A549 (cell line): ENCODE measurements around the gene MTCP1. TPM values are rescaled to one million over a fixed set of nuclear protein-coding genes. Genes with fewer than 3 reads are reported as not detected.

Experiments used
- ATAC-seq, 2 experiments: fragments of 200-7000 bp in 1 of 2; fragments of >200 bp in 1 of 2; cut with Nextera tagmentation in 1 of 2; cut with Tn5 transposase in 1 of 2; 3 replicates each; pipeline versions ENCODE4 v1.8.0 to v1.9.1; 2018 to 2020; ENCODE audit warnings: mild to moderate bottlenecking in 1 of 2, moderate library complexity in 1 of 2
- CTCF ChIA-PET: fragments of 300-600 bp; sonication (Branson Sonifier 250); formaldehyde crosslinking; extraction: SDS; loops from one replicate; lab custom pipeline; 2021; ENCODE audit warnings: antibody characterized with exemption, inconsistent platforms; lab: Yijun Ruan, JAX
- POLR2A ChIA-PET: fragments of 350-600 bp; formaldehyde crosslinking; extraction: SDS; loops from one replicate; lab custom pipeline; 2021; ENCODE audit warnings: antibody characterized with exemption, inconsistent platforms; lab: Yijun Ruan, JAX
- DNase-seq, 2 experiments: peaks; one replicate each; pipeline versions ENCODE4 v3.0.0 to v3.0.0-alpha.2; 2011 to 2016; ENCODE audit warnings: low read depth in 1 of 2, low spot score in 1 of 2
- FAIRE-seq: peaks from 2 replicates; lab custom pipeline; 2011; peaks lifted over from hg19 to GRCh38; lab: Jason Lieb, UNC
- H3K27ac ChIP-seq, 2 experiments: fragments of >200 bp; sonication (Bioruptor Twin); formaldehyde crosslinking; 3 replicates each; pipeline ENCODE4 v1.5.1; 2016 to 2017
- H3K4me1 ChIP-seq: fragments of >200 bp; sonication (Bioruptor Twin); formaldehyde crosslinking; 3 replicates; pipeline ENCODE4 v1.6.1; 2016
- H3K4me2 ChIP-seq: fragments of >200 bp; sonication (Bioruptor Twin); formaldehyde crosslinking; 3 replicates; pipeline ENCODE4 v1.6.1; 2016
- H3K4me3 ChIP-seq: fragments of >200 bp; sonication (Bioruptor Twin); formaldehyde crosslinking; 3 replicates; pipeline ENCODE4 v1.5.1; 2016
- H3K9me3 ChIP-seq: fragments of >200 bp; sonication (Bioruptor Twin); formaldehyde crosslinking; 3 replicates; pipeline ENCODE4 v1.6.1; 2016
- CHD2 ChIP-seq: fragments of 150-350 bp; IDR thresholded peaks from 2 replicates; pipeline ENCODE4 v1.6.1; 2014; ENCODE audit warnings: low read length; ENCODE audit not compliant: partially characterized antibody
- EHF ChIP-seq: fragments of 250-450 bp; sonication (Bioruptor Pico); IDR thresholded peaks from 2 replicates; pipeline ENCODE4 v1.5.0; 2020; ENCODE audit warnings: mild to moderate bottlenecking
- EP300 ChIP-seq, 2 experiments: fragments of >200 bp; sonication (Bioruptor Twin); formaldehyde crosslinking; IDR thresholded peaks; 2 replicates in 1 of 2; 3 replicates in 1 of 2; pipeline ENCODE4 v1.6.1; 2016 to 2017
- ESRRA ChIP-seq: fragments of 150-350 bp; IDR thresholded peaks from 2 replicates; pipeline ENCODE4 v1.6.1; 2014; ENCODE audit warnings: mild to moderate bottlenecking, low read length, borderline replicate concordance
- FOSB ChIP-seq: fragments of 250-450 bp; sonication (Bioruptor Pico); IDR thresholded peaks from 2 replicates; pipeline ENCODE4 v1.5.0; 2020; ENCODE audit warnings: mild to moderate bottlenecking, moderate library complexity
- FOSL2 ChIP-seq, 2 experiments: fragments of 450-650 bp in 1 of 2; fragments of >200 bp in 1 of 2; sonication (Bioruptor Twin) in 1 of 2; formaldehyde crosslinking; IDR thresholded peaks; 2 replicates each; pipeline versions ENCODE4 v1.5.0 to v1.6.1; 2016 to 2020; ENCODE audit warnings: mild to moderate bottlenecking in 1 of 2, moderate library complexity in 1 of 2
- FOXS1 ChIP-seq: fragments of 250-450 bp; sonication (Bioruptor Pico); IDR thresholded peaks from 2 replicates; pipeline ENCODE4 v1.5.0; 2020; ENCODE audit warnings: mild to moderate bottlenecking, moderate library complexity
- GATA3 ChIP-seq: IDR thresholded peaks from 2 replicates; pipeline ENCODE4 v1.6.1; 2012; ENCODE audit warnings: borderline replicate concordance
- HOXB13 ChIP-seq: fragments of 250-450 bp; sonication (Bioruptor Pico); IDR thresholded peaks from 2 replicates; pipeline ENCODE4 v1.5.0; 2020; ENCODE audit warnings: low read depth, mild to moderate bottlenecking, moderate library complexity
- HOXB5 ChIP-seq: fragments of 250-450 bp; sonication (Bioruptor Pico); IDR thresholded peaks from 2 replicates; pipeline ENCODE4 v1.5.0; 2020; ENCODE audit warnings: mild to moderate bottlenecking, moderate library complexity
- JUNB ChIP-seq: fragments of >200 bp; sonication (Bioruptor Twin); formaldehyde crosslinking; IDR thresholded peaks from 2 replicates; pipeline ENCODE4 v1.6.1; 2016
- MAZ ChIP-seq: fragments of 150-350 bp; IDR thresholded peaks from 2 replicates; pipeline ENCODE4 v1.6.1; 2014; ENCODE audit warnings: antibody characterized with exemption, low read depth, low read length, borderline replicate concordance
- MYC ChIP-seq: IDR thresholded peaks from 2 replicates; pipeline ENCODE4 v1.6.1; 2012; ENCODE audit warnings: mild to moderate bottlenecking, inconsistent platforms, low read length, improper control_type of control experiment, borderline replicate concordance
- NFE2L2 ChIP-seq: fragments of 150-350 bp; conservative IDR thresholded peaks from 2 replicates; pipeline ENCODE4 v1.6.1; 2014; ENCODE audit warnings: low read length
- NPAS2 ChIP-seq: fragments of 250-450 bp; sonication (Bioruptor Pico); IDR thresholded peaks from 2 replicates; pipeline ENCODE4 v1.8.0; 2022; ENCODE audit warnings: mild to moderate bottlenecking, moderate library complexity, borderline replicate concordance
- PHF8 ChIP-seq: fragments of 200-600 bp; sonication (generic); IDR thresholded peaks from 2 replicates; pipeline ENCODE4 v1.6.1; 2016; ENCODE audit warnings: low read depth, mild to moderate bottlenecking, antibody characterized with exemption, moderate library complexity, borderline replicate concordance
- POLR2A ChIP-seq: IDR thresholded peaks from 2 replicates; pipeline ENCODE4 v1.6.1; 2012; ENCODE audit warnings: mild to moderate bottlenecking, low read length
- POLR2AphosphoS2 ChIP-seq: conservative IDR thresholded peaks from 2 replicates; pipeline ENCODE4 v1.6.1; 2012; ENCODE audit warnings: low read length, improper control_type of control experiment, inconsistent platforms
- TP53 ChIP-seq: fragments of 250-450 bp; sonication (Bioruptor Pico); IDR thresholded peaks from 2 replicates; pipeline ENCODE4 v1.5.0; 2021; ENCODE audit warnings: mild to moderate bottlenecking, moderate library complexity
- ZFP36 ChIP-seq: fragments of 450-650 bp; IDR thresholded peaks from 2 replicates; pipeline ENCODE4 v1.6.1; 2014; ENCODE audit warnings: borderline replicate concordance; ENCODE audit not compliant: partially characterized antibody
- ZSCAN20 ChIP-seq: fragments of 250-450 bp; sonication (Bioruptor Pico); IDR thresholded peaks from 2 replicates; pipeline ENCODE4 v1.8.0; 2022; ENCODE audit warnings: mild to moderate bottlenecking, moderate library complexity
- WGBS: methylation state at CpG from one replicate; pipeline ENCODE4 v1.1.6; 2017; ENCODE audit errors: missing lambda C conversion rate; 5-methylcytosine and 5-hydroxymethylcytosine counted together
- polyA plus RNA-seq, 4 experiments: library from polyadenylated mRNA; depleted of rRNA in 3 of 4; stranded (reverse); fragments of >200 nt; fragmentation: RNase III in 1 of 4; extraction: RNeasy Plus Mini Kit Qiagen cat#74134 plus additional on column Dnase treatment in 1 of 4; gene quantifications; 2 replicates in 3 of 4; 3 replicates in 1 of 4; pipeline ENCODE4 v1.2.3, GENCODE V29; 2011 to 2017
- TF ChIP-seq, protein P1 (sequence below): IDR thresholded peaks from 2 replicates; pipeline ENCODE4 v1.6.1; 2012
- TF ChIP-seq, protein P2 (sequence below): fragments of 250-450 bp; sonication (Bioruptor Pico); IDR thresholded peaks from 2 replicates; pipeline ENCODE4 v1.5.0; 2021; ENCODE audit warnings: mild to moderate bottlenecking, moderate library complexity, borderline replicate concordance
- TF ChIP-seq, protein P3 (sequence below): fragments of >200 bp; sonication (Bioruptor Twin); formaldehyde crosslinking; IDR thresholded peaks from 2 replicates; pipeline ENCODE4 v1.6.1; 2016
- TF ChIP-seq, protein P4 (sequence below): fragments of 450-650 bp; IDR thresholded peaks from 2 replicates; pipeline ENCODE4 v1.6.1; 2014; ENCODE audit warnings: antibody characterized with exemption
- TF ChIP-seq, protein P5 (sequence below): fragments of >200 bp; sonication (Bioruptor Twin); formaldehyde crosslinking; IDR thresholded peaks from 3 replicates; pipeline ENCODE4 v1.5.1; 2016

Gene MTCP1
- polyA plus RNA-seq, 2 of the 4 experiments (the other 2 are of a cell fraction), result 12.3 to 38.0 TPM

DNA sequence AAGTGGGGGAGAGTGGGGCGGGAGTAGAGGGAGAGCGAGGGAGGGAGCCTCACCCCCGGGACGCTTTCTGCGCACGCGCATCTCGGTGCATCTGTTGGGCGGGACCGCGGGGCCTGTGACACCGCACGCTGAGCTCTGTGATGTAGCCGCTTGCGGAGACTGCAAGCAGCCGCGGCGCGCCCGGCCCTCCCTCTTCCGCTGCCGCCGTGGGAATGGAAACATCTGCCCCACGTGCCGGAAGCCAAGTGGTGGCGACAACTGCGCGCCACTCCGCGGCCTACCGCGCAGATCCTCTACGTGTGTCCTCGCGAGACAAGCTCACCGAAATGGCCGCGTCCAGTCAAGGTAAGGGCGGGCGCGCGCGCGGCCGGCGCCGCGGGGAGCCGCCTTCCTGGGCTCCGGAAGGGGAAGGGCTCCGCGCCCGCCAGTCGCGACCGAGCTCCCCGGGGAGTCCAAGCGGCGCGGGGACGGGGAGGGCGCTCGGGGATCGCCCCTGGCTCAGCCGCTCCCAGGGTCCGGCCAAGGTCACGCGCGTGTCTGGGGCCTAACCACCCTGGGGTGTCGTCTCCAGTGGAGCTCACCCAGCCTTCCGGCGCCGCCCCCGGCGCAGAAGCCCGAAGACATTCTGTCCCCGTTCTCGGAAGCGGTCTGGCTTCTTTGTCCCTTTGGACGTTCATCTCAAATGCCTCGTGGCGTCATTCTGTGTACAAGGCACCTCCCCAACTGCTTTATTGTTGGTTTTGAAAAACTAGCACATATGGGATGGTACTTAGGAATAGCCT lies 44.0 kb downstream of the MTCP1 start, which contains the start of gene FUNDC2 (continued):
- TF ChIP-seq POLR2A (peak; percentile 43), HOXB5 (CRISPR knock-in tag) (peak; percentile 5; the same call in 1 of the 2 replicates), GATA3 (peak; percentile 38; the same call in 1 of the 2 replicates), MYC (peak; percentile 44; the same call in 1 of the 2 replicates), FOXS1 (CRISPR knock-in tag) (no peak), CHD2 (peak; percentile 75), ZSCAN20 (CRISPR knock-in tag) (no peak; the same call in 1 of the 2 replicates), FOSB (CRISPR knock-in tag) (no peak), PHF8 (peak; percentile 94; the same call in 1 of the 2 replicates)
- TF ChIP-seq, protein P1, sequence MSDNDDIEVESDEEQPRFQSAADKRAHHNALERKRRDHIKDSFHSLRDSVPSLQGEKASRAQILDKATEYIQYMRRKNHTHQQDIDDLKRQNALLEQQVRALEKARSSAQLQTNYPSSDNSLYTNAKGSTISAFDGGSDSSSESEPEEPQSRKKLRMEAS, result peak; percentile 94
- TF ChIP-seq, protein P2, sequence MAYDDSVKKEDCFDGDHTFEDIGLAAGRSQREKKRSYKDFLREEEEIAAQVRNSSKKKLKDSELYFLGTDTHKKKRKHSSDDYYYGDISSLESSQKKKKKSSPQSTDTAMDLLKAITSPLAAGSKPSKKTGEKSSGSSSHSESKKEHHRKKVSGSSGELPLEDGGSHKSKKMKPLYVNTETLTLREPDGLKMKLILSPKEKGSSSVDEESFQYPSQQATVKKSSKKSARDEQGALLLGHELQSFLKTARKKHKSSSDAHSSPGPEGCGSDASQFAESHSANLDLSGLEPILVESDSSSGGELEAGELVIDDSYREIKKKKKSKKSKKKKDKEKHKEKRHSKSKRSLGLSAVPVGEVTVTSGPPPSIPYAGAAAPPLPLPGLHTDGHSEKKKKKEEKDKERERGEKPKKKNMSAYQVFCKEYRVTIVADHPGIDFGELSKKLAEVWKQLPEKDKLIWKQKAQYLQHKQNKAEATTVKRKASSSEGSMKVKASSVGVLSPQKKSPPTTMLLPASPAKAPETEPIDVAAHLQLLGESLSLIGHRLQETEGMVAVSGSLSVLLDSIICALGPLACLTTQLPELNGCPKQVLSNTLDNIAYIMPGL (CRISPR knock-in tag), result 0 out of 2 replicates have a peak, but pooled peaks have one; percentile 49

DNA sequence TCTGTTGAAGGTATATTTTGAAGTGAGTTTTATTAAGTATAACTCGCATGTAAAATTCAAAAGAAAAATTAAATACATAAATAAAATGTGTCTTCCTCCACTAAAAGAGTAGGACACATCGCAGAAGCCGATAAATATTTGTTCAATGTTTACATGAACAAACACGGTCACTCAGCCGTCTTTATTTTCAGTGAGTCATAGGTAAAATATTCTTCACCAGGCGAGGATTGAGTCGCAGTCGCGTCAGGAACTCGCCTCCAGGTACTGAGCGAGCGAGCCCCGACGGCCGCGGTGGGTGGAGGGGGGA lies 44.6 kb downstream of the MTCP1 start:
- ChIA-PET CTCF (interaction anchor here (1.0 to 1.1 kb wide), 3 partner anchors 22 to 32 kb away, joined by 3 to 5 read pairs (median 5); no protein-coding TSS in a partner anchor), POLR2A (interaction anchor here (0.7 to 1.4 kb wide), 11 partner anchors 9 to 190 kb away, joined by 3 to 8 read pairs (median 4); partner anchors contain the start of gene VBP1)
- TF ChIP-seq NFE2L2 (no peak), POLR2AphosphoS2 (no peak), ESRRA (no peak), FOSL2 (IDR thresholded peaks at IDR 0.05) (no peak), FOSL2 (CRISPR knock-in tag; IDR thresholded peaks at IDR 0.05) (peak; percentile 84), PHF8 (no peak), MAZ (no peak), JUNB (peak; percentile 34; the same call in 1 of the 2 replicates)
- TF ChIP-seq, protein P3, sequence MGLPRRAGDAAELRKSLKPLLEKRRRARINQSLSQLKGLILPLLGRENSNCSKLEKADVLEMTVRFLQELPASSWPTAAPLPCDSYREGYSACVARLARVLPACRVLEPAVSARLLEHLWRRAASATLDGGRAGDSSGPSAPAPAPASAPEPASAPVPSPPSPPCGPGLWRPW, result no peak
- peak overlapping the region; percentile 60 for H3K4me2 ChIP-seq
- peak overlapping the region; percentile 89 to 98 for H3K27ac ChIP-seq
- no peak for FAIRE-seq
- H3K4me1 ChIP-seq, result peaks cover 27% of the 10 kb centered on the region
- peak overlapping the region; percentile 62 for H3K4me3 ChIP-seq
- DNase-seq, result peak in 1 of 2 experiments; percentile 72
- under 1% methylated on average over 14 of the region's 16 CpGs for WGBS
- ATAC-seq, result no peak; a peak in 2 of 6 replicates
- H3K9me3 ChIP-seq, result no peaks in the 10 kb centered on the region

DNA sequence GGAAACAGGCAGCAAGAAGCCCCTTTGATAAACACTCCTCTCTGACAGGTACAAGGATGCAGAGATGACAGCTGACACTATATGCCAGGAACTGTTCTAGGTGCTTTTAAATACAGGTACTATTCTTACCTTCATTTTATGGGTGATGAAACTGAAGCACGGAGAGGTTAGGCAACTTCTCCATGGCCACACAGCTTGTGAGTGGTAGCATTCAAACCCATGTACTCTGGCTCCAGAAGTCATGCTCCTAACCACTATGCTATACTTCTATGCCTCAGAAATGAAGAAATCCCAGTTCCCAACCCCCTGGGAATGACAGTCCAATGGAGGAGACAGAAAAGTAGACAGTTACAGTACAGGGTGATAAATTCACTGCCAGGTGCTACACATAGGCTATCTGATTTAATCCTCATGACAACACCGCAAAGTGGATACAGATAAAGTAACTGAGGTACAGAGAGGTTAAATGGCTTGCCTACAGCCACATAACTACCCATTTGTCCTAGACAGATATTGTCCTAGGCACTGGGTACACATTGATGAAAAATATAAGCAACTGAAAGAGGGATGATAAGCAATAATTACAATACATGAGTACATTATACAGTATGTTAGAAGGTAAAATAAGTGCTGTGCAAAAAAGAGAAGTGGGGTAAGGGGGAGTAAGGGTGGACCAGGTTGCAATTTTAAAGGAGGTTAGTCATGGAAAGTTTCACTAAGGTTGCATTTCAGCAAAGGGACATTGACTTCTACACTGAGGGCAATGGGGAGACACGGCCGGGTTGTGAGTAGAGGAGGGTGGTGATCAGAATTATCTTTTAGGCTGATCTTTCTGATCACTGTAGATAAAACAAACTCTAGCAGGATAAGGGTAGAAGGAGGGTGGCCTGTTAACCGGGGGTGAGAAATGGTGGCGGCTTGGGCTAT lies 46.8 kb downstream of the MTCP1 start:
- Histone ChIP-seq H3K4me3 (no peak overlapping the region), H3K27ac (peak overlapping the region; percentile 38 to 41; a peak in 3 of 6 replicates), H3K4me1 (peaks cover 25% of the 10 kb centered on the region), H3K4me2 (no peak overlapping the region), H3K9me3 (no peaks in the 10 kb centered on the region)
- POLR2A ChIA-PET, result no interaction called here
- no peak for DNase-seq
- CTCF ChIA-PET, result no interaction called here
- FAIRE-seq, result no peak
- WGBS, result 89% methylated on average over 6 of the region's 6 CpGs
- no peak for ATAC-seq
- TF ChIP-seq TP53 (CRISPR knock-in tag), result no peak
- no peak for TF ChIP-seq ZFP36
- TF ChIP-seq, protein P4, sequence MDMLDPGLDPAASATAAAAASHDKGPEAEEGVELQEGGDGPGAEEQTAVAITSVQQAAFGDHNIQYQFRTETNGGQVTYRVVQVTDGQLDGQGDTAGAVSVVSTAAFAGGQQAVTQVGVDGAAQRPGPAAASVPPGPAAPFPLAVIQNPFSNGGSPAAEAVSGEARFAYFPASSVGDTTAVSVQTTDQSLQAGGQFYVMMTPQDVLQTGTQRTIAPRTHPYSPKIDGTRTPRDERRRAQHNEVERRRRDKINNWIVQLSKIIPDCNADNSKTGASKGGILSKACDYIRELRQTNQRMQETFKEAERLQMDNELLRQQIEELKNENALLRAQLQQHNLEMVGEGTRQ, result no peak
- no peak for TF ChIP-seq ZSCAN20 (CRISPR knock-in tag)
- TF ChIP-seq NPAS2 (CRISPR knock-in tag), result no peak
- TF ChIP-seq, protein P5, sequence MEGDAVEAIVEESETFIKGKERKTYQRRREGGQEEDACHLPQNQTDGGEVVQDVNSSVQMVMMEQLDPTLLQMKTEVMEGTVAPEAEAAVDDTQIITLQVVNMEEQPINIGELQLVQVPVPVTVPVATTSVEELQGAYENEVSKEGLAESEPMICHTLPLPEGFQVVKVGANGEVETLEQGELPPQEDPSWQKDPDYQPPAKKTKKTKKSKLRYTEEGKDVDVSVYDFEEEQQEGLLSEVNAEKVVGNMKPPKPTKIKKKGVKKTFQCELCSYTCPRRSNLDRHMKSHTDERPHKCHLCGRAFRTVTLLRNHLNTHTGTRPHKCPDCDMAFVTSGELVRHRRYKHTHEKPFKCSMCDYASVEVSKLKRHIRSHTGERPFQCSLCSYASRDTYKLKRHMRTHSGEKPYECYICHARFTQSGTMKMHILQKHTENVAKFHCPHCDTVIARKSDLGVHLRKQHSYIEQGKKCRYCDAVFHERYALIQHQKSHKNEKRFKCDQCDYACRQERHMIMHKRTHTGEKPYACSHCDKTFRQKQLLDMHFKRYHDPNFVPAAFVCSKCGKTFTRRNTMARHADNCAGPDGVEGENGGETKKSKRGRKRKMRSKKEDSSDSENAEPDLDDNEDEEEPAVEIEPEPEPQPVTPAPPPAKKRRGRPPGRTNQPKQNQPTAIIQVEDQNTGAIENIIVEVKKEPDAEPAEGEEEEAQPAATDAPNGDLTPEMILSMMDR, result no peak
- no peak for TF ChIP-seq EP300 (IDR thresholded peaks at IDR 0.05)
- TF ChIP-seq EHF (CRISPR knock-in tag), result no peak
- no peak for TF ChIP-seq NFE2L2
- no peak for TF ChIP-seq PHF8
- TF ChIP-seq, protein P3, result no peak
- TF ChIP-seq HOXB13 (CRISPR knock-in tag), result no peak
